ENCODE data around the gene PPBP.

DNA sequence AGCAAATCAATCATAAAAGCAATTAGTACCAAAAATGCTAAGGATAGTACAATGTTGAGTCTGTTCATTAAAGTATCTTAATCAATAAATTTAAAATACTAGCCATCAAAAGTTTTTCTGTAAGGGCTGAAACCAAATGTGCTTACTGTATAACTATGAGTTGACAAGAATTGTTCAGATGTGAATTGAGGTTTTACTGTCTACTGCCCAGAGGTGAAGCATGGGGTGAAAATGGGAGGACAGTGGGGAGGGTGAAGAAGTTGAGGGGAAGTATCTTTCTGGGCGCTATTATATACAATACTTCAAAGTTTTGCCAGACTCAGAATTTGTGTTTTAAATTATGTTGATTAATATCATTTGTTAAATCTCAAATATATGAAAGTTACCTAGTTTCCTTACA is 4.1 kb upstream of the PPBP start:
- TF ChIP-seq FOXP2 (optimal IDR thresholded peaks at IDR 0.05; ENCODE audit: control extremely low read depth, extremely low read length, insufficient read depth): no peak
- no peak for TF ChIP-seq EZH2 (IDR thresholded peaks at IDR 0.05)
